Measurements from ENCODE around the gene BMP7. TPM values are rescaled to one million over a fixed set of nuclear protein-coding genes. Genes with fewer than 3 reads are reported as not detected.

The BMP7 gene
- total RNA-seq (2022; extraction: Qiagen RNA extraction; ENCODE audit: low read depth), result 0.48 to 0.91 TPM (median 0.76 TPM) in 5 replicates

DNA sequence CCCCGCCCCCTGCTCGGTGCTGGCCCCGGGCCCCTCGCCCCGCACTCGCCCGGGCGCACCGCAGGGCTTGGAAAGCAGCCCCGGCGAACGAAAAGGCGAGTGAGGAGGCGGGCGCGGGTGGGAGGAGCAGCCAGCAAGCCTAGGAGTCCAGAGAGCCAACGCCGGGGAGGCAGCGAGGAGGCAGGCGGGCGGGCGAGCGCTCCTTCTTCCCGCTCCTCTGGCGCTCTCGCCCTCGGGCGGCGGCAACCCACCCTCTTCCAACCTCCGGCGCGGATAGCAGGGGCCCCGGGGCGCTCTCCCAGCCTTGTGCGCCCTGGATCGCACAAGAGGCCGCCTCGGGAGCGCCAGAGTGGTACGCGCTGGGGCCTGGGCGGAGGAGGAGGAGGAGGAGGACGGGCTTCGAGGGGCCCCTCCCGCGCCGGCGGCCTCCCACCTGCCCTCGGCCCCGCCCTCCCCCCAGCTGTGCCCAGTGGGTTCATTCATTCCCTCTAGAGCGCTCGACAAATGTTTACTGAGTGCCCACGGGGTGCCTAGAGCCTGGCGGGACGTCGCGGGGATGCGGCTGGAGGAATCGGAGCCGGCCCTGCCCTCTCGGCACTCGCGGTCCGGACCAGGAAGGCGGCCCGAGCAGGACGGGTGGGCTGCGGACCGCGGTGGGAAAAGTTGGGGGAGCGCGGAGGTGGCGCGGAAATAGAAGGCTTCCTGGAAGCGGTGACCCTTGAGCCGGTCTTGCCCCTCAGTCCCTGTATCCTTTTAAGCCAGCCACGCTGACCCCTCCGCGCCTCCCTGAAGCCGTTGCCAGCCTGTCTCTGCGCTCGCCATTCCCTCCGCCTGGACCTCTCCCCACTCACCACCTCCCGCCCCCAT is at the start of gene BMP7:
TSS of gene BMP7 (minus strand) at position 351 of the 867 bp plus-strand sequence. CDS start 519 bp downstream, outside the sequence.

Other genes with a start within 250 kb of the BMP7 start
- gene SPO11, start 63.2 kb upstream of the BMP7 start, total RNA-seq (2022; extraction: Qiagen RNA extraction; ENCODE audit: low read depth), result not detected in 5 replicates
- gene RAE1, start 84.6 kb upstream of the BMP7 start, total RNA-seq (2022; extraction: Qiagen RNA extraction; ENCODE audit: low read depth), result 65.2 to 76.9 TPM (median 68.2 TPM) in 5 replicates
- gene RBM38, start 124.8 kb upstream of the BMP7 start, total RNA-seq (2022; extraction: Qiagen RNA extraction; ENCODE audit: low read depth), result 26.8 to 35.2 TPM (median 32.9 TPM) in 5 replicates

All from A549 treated with DMSO at 1 μM for 4 hours (cell line).